ENCODE measurements around the gene NUDC. TPM values are rescaled to one million over a fixed set of nuclear protein-coding genes. Genes with fewer than 3 reads are reported as not detected.

The NUDC gene
- total and polyA plus RNA-seq, 2 of the 4 experiments (the other 2 are of a cell fraction): 34.8 to 89.8 TPM

DNA sequence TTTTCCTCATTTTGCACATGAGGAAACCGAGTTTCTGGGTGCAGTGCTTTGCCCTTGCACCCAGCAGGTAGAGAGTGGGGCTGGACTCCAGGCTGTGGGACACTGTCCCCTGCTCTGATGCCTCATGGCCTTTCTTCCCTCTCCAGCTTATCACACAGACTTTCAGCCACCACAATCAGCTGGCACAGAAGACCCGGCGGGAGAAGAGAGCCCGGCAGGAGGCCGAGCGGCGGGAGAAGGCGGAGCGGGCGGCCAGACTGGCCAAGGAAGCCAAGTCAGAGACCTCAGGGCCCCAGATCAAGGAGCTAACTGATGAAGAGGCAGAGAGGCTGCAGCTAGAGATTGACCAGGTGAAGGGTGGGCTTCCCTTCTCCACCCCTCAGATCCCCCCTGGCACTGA is 19.8 kb downstream of the NUDC start:
- DNase-seq (no peak), ATAC-seq (ENCODE audit: low read depth) (no peak)
- H3K56ac ChIP-seq (ENCODE audit: extremely low read depth, insufficient read depth, low read length): no peak overlapping the region
- H4K91ac ChIP-seq (ENCODE audit: insufficient read depth, low read depth, low read length): no peak overlapping the region
- H2BK15ac ChIP-seq (ENCODE audit: low read depth, low read length): no peak overlapping the region
- dilution Hi-C loops (cut with HindIII; ENCODE audit: low sequenced_read_pairs, unreplicated experiment): no loop called here
- H3K9me3 ChIP-seq (ENCODE audit: control insufficient read depth, insufficient read depth, low read length): no peaks in the 10 kb centered on the region
- no peak overlapping the region for H2AK5ac ChIP-seq (ENCODE audit: low read depth, low read length)
- H3K4me3 ChIP-seq (ENCODE audit: insufficient read depth, low read depth, low read length): no peak overlapping the region
- H3K18ac ChIP-seq (ENCODE audit: low read depth, low read length): no peak overlapping the region
- H3K4me1 ChIP-seq (ENCODE audit: control insufficient read depth, insufficient read depth, low read length): peaks cover 7% of the 10 kb centered on the region; the same call in 1 of the 2 replicates
- no peaks in the 10 kb centered on the region for H3K27me3 ChIP-seq (ENCODE audit: control insufficient read depth, insufficient read depth, low read length)
- no peak overlapping the region for H4K8ac ChIP-seq (ENCODE audit: low read depth in 2 of 2, low read length in 2 of 2)
- no peak overlapping the region for H3K4ac ChIP-seq (ENCODE audit: low read depth, low read length)
- H3K4me2 ChIP-seq (ENCODE audit: low read depth, low read length): no peak overlapping the region
- peaks cover 48% of the 10 kb centered on the region for H3K36me3 ChIP-seq (ENCODE audit: control insufficient read depth, insufficient read depth, low read length)
- no peak overlapping the region for H3K27ac ChIP-seq (ENCODE audit: insufficient read depth, low read length)
- H2BK120ac ChIP-seq (ENCODE audit: low read depth, low read length): no peak overlapping the region
- H3K14ac ChIP-seq (replicated peaks; ENCODE audit: low read depth, low read length): no peak overlapping the region
- no CpG with 5 or more reads among the region's 10 CpGs for WGBS, 2 experiments (ENCODE audit: extremely low coverage in 2 of 2, insufficient read length in 1 of 2)
- no peaks in the 10 kb centered on the region for H4K20me1 ChIP-seq (ENCODE audit: insufficient read depth, low read length)
- no peak overlapping the region for H2BK5ac ChIP-seq (ENCODE audit: low read depth, low read length, poor library complexity, severe bottlenecking)
- H2BK20ac ChIP-seq (ENCODE audit: low read depth, low read length): no peak overlapping the region
- in situ Hi-C loops (cut with MboI; ENCODE audit: low sequenced_read_pairs): no loop called here
- TF ChIP-seq POLR2A (IDR thresholded peaks at IDR 0.05; ENCODE audit: low read depth, low read length) (no peak), MAFK (IDR thresholded peaks at IDR 0.05; ENCODE audit: low read depth, low read length) (no peak)
- TF ChIP-seq, protein P1, sequence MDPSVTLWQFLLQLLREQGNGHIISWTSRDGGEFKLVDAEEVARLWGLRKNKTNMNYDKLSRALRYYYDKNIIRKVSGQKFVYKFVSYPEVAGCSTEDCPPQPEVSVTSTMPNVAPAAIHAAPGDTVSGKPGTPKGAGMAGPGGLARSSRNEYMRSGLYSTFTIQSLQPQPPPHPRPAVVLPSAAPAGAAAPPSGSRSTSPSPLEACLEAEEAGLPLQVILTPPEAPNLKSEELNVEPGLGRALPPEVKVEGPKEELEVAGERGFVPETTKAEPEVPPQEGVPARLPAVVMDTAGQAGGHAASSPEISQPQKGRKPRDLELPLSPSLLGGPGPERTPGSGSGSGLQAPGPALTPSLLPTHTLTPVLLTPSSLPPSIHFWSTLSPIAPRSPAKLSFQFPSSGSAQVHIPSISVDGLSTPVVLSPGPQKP (IDR thresholded peaks at IDR 0.05; ENCODE audit: borderline replicate concordance, low read depth, low read length): no peak
- no peak overlapping the region for H2AK9ac ChIP-seq (replicated peaks; ENCODE audit: low read depth, low read length, poor library complexity)
- H3K79me1 ChIP-seq (ENCODE audit: low read depth in 1 of 2, low read length in 2 of 2): peaks cover 20 to 50% of the 10 kb centered on the region in 2 experiments
- no peak overlapping the region for H4K5ac ChIP-seq (ENCODE audit: low read depth, low read length)
- H3K23ac ChIP-seq (ENCODE audit: low read depth, low read length): no peak overlapping the region
- H2AFZ ChIP-seq (replicated peaks; ENCODE audit: low read length, poor library complexity): no peak overlapping the region
- intact Hi-C loops (cut with micrococcal nuclease): no loop called here
- POLR2A ChIA-PET (ENCODE audit: unreplicated experiment): no interaction called here
- BruUV-seq (replicated peaks): no TSS peak
- H3K9ac ChIP-seq (ENCODE audit: low read depth, low read length): no peak overlapping the region
- CTCF ChIA-PET: no interaction called here
- H3K9me1 ChIP-seq (ENCODE audit: insufficient read depth, low read length): peaks cover 20% of the 10 kb centered on the region

All from IMR-90 (cell line).